SK-N-SH (cell line): Measurements from ENCODE around the gene BRME1. TPM values are rescaled to one million over a fixed set of nuclear protein-coding genes. Genes with fewer than 3 reads are reported as not detected.

ENCODE experiments used
- CTCF ChIA-PET: fragments of 300-600, 350-600 bp; formaldehyde crosslinking; extraction: SDS; loops from one replicate; lab custom pipeline; 2021; lab: Yijun Ruan, JAX
- POLR2A ChIA-PET: fragments of 350-600 bp; sonication (Branson Sonifier 250); formaldehyde crosslinking; extraction: SDS; loops from one replicate; lab custom pipeline; 2020; ENCODE audit warnings: antibody characterized with exemption, inconsistent platforms; lab: Yijun Ruan, JAX
- DNase-seq: peaks from one replicate; pipeline ENCODE4 v3.0.0; 2012
- H2AFZ ChIP-seq: fragments of 200-600 bp; sonication (generic); 2 replicates; pipeline ENCODE4 v1.8.1; 2016; ENCODE audit warnings: antibody characterized with exemption, mild to moderate bottlenecking, low read depth
- H3F3A ChIP-seq: fragments of 200-600 bp; sonication (generic); replicated peaks from 2 replicates; pipeline ENCODE3; 2016; ENCODE audit warnings: antibody characterized with exemption, mild to moderate bottlenecking; ENCODE audit not compliant: insufficient read depth
- H3K27ac ChIP-seq, 2 experiments: fragments of 200-500 bp in 1 of 2; fragments of 200-600 bp in 1 of 2; sonication (Bioruptor generic) in 1 of 2; sonication (generic), shearing (Covaris generic) in 1 of 2; 2 replicates each; pipeline versions ENCODE4 v1.5.1 to v1.6.1; 2014 to 2016; ENCODE audit warnings: low read depth in 2 of 2, inconsistent platforms in 1 of 2, low read length in 1 of 2, mild to moderate bottlenecking in 1 of 2, mixed read lengths in 1 of 2
- H3K27me3 ChIP-seq: fragments of 200-600 bp; sonication (generic), shearing (Covaris generic); 2 replicates; pipeline ENCODE4 v1.6.1; 2016; ENCODE audit warnings: mixed run types; ENCODE audit not compliant: insufficient read depth
- H3K36me3 ChIP-seq, 2 experiments: fragments of 200-500 bp in 1 of 2; fragments of 200-600 bp in 1 of 2; sonication (Bioruptor generic) in 1 of 2; sonication (generic) in 1 of 2; replicated peaks in 1 of 2; 2 replicates each; pipeline versions ENCODE3 to v1.5.1; 2014 to 2016; ENCODE audit warnings: low read length in 1 of 2, mild to moderate bottlenecking in 1 of 2; ENCODE audit not compliant: insufficient read depth in 2 of 2, control insufficient read depth in 1 of 2
- H3K4me1 ChIP-seq, 2 experiments: fragments of 200-500 bp in 1 of 2; fragments of 200-600 bp in 1 of 2; sonication (Bioruptor generic) in 1 of 2; sonication (generic), shearing (Covaris generic) in 1 of 2; 2 replicates each; pipeline versions ENCODE4 v1.5.1 to v1.6.1; 2014 to 2016; ENCODE audit warnings: low read depth in 1 of 2, low read length in 1 of 2, mixed run types in 1 of 2; ENCODE audit not compliant: insufficient read depth in 2 of 2, control insufficient read depth in 1 of 2
- H3K4me2 ChIP-seq: fragments of 200-600 bp; sonication (generic), shearing (Covaris generic); 2 replicates; pipeline ENCODE4 v1.6.1; 2017; ENCODE audit warnings: mixed run types
- H3K4me3 ChIP-seq, 2 experiments: fragments of 200-500 bp in 1 of 2; fragments of 200-600 bp in 1 of 2; sonication (Bioruptor generic) in 1 of 2; sonication (generic), shearing (Covaris generic) in 1 of 2; 2 replicates each; pipeline versions ENCODE4 v1.5.1 to v1.8.1; 2014 to 2016; ENCODE audit warnings: low read depth in 2 of 2, inconsistent platforms in 1 of 2, low read length in 1 of 2, mild to moderate bottlenecking in 1 of 2, mixed read lengths in 1 of 2, moderate library complexity in 1 of 2
- H3K79me2 ChIP-seq: fragments of 200-600 bp; sonication (generic); 2 replicates; pipeline ENCODE4 v1.8.1; 2017; ENCODE audit warnings: mild to moderate bottlenecking; ENCODE audit not compliant: insufficient read depth
- H3K9ac ChIP-seq: fragments of 200-600 bp; sonication (generic); 2 replicates; pipeline ENCODE4 v1.6.1; 2017; ENCODE audit warnings: mixed run types
- H3K9me2 ChIP-seq: fragments of 200-600 bp; sonication (generic); 2 replicates; pipeline ENCODE4 v1.6.1; 2017; ENCODE audit warnings: mixed run types
- H3K9me3 ChIP-seq: fragments of 200-600 bp; sonication (generic); 2 replicates; pipeline ENCODE4 v1.6.1; 2017; ENCODE audit warnings: mixed run types, mild to moderate bottlenecking, moderate library complexity
- H4K20me1 ChIP-seq: fragments of 200-600 bp; sonication (generic); 2 replicates; pipeline ENCODE4 v1.6.1; 2017; ENCODE audit warnings: mild to moderate bottlenecking, mixed run types; ENCODE audit not compliant: insufficient read depth
- EP300 ChIP-seq, 2 experiments: IDR thresholded peaks; 2 replicates each; pipeline versions ENCODE4 v1.4.0 to v1.6.1; 2012; ENCODE audit warnings: borderline replicate concordance in 1 of 2, low read depth in 1 of 2, low read length in 1 of 2
- FOXM1 ChIP-seq: IDR thresholded peaks from 2 replicates; pipeline ENCODE4 v1.4.0; 2012; ENCODE audit warnings: low read depth, mild to moderate bottlenecking
- GATA2 ChIP-seq: sonication (generic); formaldehyde crosslinking; IDR thresholded peaks from 2 replicates; pipeline ENCODE4 v1.5.0; 2020; ENCODE audit warnings: mild to moderate bottlenecking, missing genetic modification reagents
- NFIC ChIP-seq: IDR thresholded peaks from 2 replicates; pipeline ENCODE4 v1.4.0; 2012; ENCODE audit warnings: borderline replicate concordance
- POLR2AphosphoS5 ChIP-seq: IDR thresholded peaks from 2 replicates; pipeline ENCODE4 v1.6.1; 2012; ENCODE audit warnings: low read depth, low read length
- SMC3 ChIP-seq: IDR thresholded peaks from 2 replicates; pipeline ENCODE4 v1.6.1; 2012; ENCODE audit warnings: low read depth, low read length, improper control_type of control experiment
- YY1 ChIP-seq: IDR thresholded peaks from 2 replicates; pipeline ENCODE4 v1.4.0; 2012; ENCODE audit warnings: low read depth, mild to moderate bottlenecking
- WGBS: methylation state at CpG from one replicate; pipeline ENCODE4 v1.1.6; 2017; ENCODE audit warnings: low lambda C conversion rate; 5-methylcytosine and 5-hydroxymethylcytosine counted together
- polyA plus RNA-seq, 3 experiments: library from polyadenylated mRNA; depleted of rRNA; stranded (reverse); fragments of >200 nt; gene quantifications; 2 replicates each; pipeline ENCODE4 v1.2.3, GENCODE V29; 2012
- TF ChIP-seq, protein P1 (sequence below): IDR thresholded peaks from 2 replicates; pipeline ENCODE4 v1.6.1; 2012; ENCODE audit warnings: mild to moderate bottlenecking, low read depth, low read length, moderate library complexity
- TF ChIP-seq, protein P2 (sequence below): fragments of 150-350 bp; IDR thresholded peaks from 2 replicates; pipeline ENCODE4 v1.6.1; 2017; ENCODE audit warnings: antibody characterized with exemption, low read length, low read depth, borderline replicate concordance
- TF ChIP-seq, protein P3 (sequence below): fragments of 150-350 bp; IDR thresholded peaks from 2 replicates; pipeline ENCODE4 v1.6.1; 2016; ENCODE audit warnings: mild to moderate bottlenecking, low read depth, low read length

The BRME1 gene
- polyA plus RNA-seq, 1 of the 3 experiments (the other 2 are of a cell fraction) = 1.5 TPM

DNA sequence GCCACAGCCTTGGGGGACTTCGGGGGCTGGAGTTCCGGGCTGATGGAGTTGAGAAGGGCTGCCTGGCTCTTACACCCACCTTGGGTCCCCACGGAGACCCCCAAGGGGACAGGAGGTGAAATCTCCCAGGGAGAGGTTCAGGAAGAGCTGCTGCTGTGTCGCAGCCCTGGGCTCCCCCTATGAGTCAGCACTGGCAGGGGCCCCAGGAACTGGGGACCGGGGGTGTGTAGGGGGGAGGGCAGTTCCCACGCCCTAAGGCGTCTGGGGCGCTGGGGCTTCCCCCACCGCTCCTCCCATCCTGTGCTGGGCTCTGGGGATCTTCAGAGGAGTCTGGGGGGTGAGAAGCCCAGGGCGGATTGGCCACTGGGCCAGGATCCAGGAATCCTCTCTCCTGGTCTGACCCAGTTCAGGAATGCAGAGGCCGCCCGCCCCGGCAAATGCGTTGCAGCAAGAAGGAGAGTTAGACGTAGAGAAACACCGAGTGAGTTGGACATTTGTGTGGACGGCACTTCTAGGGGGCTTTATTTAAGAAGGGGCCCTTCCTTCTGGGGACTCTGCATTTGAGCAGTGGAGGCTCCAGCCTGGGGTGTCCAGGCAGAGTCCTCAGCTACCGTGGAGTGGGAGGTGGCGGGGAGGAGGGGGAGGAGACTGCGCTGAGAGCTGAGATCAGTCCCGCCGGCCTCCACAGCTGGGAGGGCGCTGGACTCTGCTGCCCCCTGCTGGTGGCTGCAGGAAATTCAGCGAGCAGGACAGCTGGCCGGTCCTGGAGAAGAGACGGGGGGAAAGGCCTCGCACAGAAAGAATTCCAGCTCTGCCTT, 44.0 kb downstream of the BRME1 start (continued):
- TF ChIP-seq, protein P1, sequence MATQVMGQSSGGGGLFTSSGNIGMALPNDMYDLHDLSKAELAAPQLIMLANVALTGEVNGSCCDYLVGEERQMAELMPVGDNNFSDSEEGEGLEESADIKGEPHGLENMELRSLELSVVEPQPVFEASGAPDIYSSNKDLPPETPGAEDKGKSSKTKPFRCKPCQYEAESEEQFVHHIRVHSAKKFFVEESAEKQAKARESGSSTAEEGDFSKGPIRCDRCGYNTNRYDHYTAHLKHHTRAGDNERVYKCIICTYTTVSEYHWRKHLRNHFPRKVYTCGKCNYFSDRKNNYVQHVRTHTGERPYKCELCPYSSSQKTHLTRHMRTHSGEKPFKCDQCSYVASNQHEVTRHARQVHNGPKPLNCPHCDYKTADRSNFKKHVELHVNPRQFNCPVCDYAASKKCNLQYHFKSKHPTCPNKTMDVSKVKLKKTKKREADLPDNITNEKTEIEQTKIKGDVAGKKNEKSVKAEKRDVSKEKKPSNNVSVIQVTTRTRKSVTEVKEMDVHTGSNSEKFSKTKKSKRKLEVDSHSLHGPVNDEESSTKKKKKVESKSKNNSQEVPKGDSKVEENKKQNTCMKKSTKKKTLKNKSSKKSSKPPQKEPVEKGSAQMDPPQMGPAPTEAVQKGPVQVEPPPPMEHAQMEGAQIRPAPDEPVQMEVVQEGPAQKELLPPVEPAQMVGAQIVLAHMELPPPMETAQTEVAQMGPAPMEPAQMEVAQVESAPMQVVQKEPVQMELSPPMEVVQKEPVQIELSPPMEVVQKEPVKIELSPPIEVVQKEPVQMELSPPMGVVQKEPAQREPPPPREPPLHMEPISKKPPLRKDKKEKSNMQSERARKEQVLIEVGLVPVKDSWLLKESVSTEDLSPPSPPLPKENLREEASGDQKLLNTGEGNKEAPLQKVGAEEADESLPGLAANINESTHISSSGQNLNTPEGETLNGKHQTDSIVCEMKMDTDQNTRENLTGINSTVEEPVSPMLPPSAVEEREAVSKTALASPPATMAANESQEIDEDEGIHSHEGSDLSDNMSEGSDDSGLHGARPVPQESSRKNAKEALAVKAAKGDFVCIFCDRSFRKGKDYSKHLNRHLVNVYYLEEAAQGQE = no peak

DNA sequence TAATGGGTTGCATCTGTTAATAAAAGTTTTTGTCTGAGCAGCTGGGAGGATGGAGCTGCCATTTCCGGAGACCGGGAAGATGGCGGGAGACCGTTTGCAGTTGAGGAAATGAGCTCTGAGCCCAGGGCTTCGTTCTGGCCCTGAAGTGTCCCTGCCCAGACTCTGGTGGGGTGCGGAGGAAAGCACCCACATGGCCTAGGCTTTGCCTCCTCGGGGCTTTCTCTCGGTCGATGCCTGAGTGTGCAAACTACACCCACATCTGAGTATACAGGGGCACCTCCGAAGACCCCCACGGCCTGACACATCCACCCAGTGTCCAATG, 44.6 kb downstream of the BRME1 start:
- Histone ChIP-seq H3K4me1 (peaks cover 9 to 17% of the 10 kb centered on the region in 2 experiments; a peak in 3 of 4 replicates), H3K27ac (peak overlapping the region; percentile 82 to 98), H3K9me3 (no peaks in the 10 kb centered on the region), H3K79me2 (peaks cover 13% of the 10 kb centered on the region; the same call in 1 of the 2 replicates), H3K27me3 (no peaks in the 10 kb centered on the region), H3K9me2 (no peaks in the 10 kb centered on the region), H2AFZ (no peak overlapping the region), H3K4me3 (peak overlapping the region in 1 of 2 experiments; percentile 61; a peak in 2 of 4 replicates), H3K36me3 (no peaks in the 10 kb centered on the region), H4K20me1 (no peaks in the 10 kb centered on the region), H3K4me2 (peak overlapping the region; percentile 72), H3K9ac (peak overlapping the region; percentile 96), H3F3A (peaks cover 33% of the 10 kb centered on the region)
- ChIA-PET CTCF (interaction anchor here (1.1 to 8.2 kb wide), 12 partner anchors 10 to 272 kb away, joined by 3 to 133 read pairs (median 15); partner anchors contain the start of genes C19orf53 and MRI1), POLR2A (interaction anchor here (0.7 to 2.1 kb wide), 4 partner anchors 13 to 25 kb away, joined by 3 to 9 read pairs (median 6); no protein-coding TSS in a partner anchor)
- WGBS = 78% methylated on average over 8 of the region's 11 CpGs
- DNase-seq = peak; percentile 25
- TF ChIP-seq POLR2AphosphoS5 = no peak

DNA sequence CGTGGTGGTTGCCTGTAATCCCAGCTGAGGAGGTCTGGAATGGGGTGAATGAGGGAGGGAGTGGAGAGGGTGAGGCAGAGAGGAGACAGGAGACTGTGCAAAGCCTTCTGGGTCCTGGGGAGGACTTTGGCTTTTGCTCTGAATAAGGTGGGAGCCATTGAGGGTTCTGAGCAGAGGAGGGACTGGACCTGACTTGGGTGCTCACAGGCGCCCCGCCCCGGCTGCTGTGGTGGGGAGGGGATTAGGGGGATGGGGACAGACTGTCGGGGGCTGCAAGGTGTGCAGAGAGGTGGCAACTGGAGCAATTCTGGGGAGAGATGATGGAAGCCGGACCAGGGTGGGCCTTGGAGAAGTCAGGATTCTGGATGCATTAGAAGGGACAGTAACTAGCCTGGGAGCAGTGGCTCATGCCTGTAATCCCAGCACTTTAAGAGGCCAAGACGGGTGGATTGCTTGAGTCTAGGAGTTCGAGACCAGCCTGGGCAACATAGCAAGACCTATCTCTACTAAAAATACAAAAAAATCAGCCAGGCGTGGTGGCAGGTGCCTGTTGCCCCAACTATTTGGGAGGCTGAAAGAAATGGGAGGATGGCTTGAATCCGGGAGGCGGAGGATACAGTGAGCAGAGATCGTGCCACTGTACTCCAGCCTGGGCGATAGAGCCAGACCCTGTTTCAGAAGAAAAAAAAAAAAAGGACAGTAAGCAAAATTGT, 45.1 kb downstream of the BRME1 start:
- H3K9me2 ChIP-seq = no peaks in the 10 kb centered on the region
- H3F3A ChIP-seq = peaks cover 32% of the 10 kb centered on the region
- ChIA-PET POLR2A (interaction anchor here (0.5 to 2.1 kb wide), 4 partner anchors 12 to 87 kb away, joined by 3 to 9 read pairs (median 6); no protein-coding TSS in a partner anchor), CTCF (interaction anchor here (1.1 to 8.2 kb wide), 12 partner anchors 9 to 271 kb away, joined by 3 to 133 read pairs (median 13); partner anchors contain the start of genes C19orf53 and MRI1)
- peaks cover 9 to 14% of the 10 kb centered on the region in 2 experiments; a peak in 3 of 4 replicates for H3K4me1 ChIP-seq
- no peak overlapping the region for H3K4me3 ChIP-seq
- H3K27me3 ChIP-seq = no peaks in the 10 kb centered on the region
- H3K27ac ChIP-seq = peak overlapping the region in 1 of 2 experiments; percentile 98; a peak in 2 of 4 replicates
- peak overlapping the region; percentile 72 for H3K4me2 ChIP-seq
- no peak for DNase-seq
- no peaks in the 10 kb centered on the region for H3K36me3 ChIP-seq
- H3K9ac ChIP-seq = peak overlapping the region; percentile 96; the same call in 1 of the 2 replicates
- no peaks in the 10 kb centered on the region for H3K9me3 ChIP-seq
- no peaks in the 10 kb centered on the region for H4K20me1 ChIP-seq
- H3K79me2 ChIP-seq = peaks cover 11% of the 10 kb centered on the region; the same call in 1 of the 2 replicates
- 92% methylated on average over 13 of the region's 13 CpGs for WGBS
- no peak overlapping the region for H2AFZ ChIP-seq
- TF ChIP-seq YY1 (no peak), SMC3 (no peak), FOXM1 (no peak), NFIC (no peak), EP300 (IDR thresholded peaks at IDR 0.05; ENCODE audit: borderline replicate concordance in 1 of 2, low read depth in 1 of 2, low read length in 1 of 2) (no peak), POLR2AphosphoS5 (no peak), GATA2 (CRISPR knock-in tag) (no peak)
- TF ChIP-seq, protein P2, sequence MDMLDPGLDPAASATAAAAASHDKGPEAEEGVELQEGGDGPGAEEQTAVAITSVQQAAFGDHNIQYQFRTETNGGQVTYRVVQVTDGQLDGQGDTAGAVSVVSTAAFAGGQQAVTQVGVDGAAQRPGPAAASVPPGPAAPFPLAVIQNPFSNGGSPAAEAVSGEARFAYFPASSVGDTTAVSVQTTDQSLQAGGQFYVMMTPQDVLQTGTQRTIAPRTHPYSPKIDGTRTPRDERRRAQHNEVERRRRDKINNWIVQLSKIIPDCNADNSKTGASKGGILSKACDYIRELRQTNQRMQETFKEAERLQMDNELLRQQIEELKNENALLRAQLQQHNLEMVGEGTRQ = no peak
- TF ChIP-seq, protein P3, sequence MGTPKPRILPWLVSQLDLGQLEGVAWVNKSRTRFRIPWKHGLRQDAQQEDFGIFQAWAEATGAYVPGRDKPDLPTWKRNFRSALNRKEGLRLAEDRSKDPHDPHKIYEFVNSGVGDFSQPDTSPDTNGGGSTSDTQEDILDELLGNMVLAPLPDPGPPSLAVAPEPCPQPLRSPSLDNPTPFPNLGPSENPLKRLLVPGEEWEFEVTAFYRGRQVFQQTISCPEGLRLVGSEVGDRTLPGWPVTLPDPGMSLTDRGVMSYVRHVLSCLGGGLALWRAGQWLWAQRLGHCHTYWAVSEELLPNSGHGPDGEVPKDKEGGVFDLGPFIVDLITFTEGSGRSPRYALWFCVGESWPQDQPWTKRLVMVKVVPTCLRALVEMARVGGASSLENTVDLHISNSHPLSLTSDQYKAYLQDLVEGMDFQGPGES = no peak
- TF ChIP-seq, protein P1 = no peak
